Stimulated activated CD8-positive, alpha-beta memory T cell treated with anti-CD3 and anti-CD28 coated beads, Interleukin-4, amount 100 ng/mL, for 48 hours (primary cell): ENCODE measurements around the gene GPR176.

ENCODE experiments used
- DNase-seq: peaks from one replicate; pipeline ENCODE4 v3.0.0-alpha.2; 2020

GPR176 gene

DNA sequence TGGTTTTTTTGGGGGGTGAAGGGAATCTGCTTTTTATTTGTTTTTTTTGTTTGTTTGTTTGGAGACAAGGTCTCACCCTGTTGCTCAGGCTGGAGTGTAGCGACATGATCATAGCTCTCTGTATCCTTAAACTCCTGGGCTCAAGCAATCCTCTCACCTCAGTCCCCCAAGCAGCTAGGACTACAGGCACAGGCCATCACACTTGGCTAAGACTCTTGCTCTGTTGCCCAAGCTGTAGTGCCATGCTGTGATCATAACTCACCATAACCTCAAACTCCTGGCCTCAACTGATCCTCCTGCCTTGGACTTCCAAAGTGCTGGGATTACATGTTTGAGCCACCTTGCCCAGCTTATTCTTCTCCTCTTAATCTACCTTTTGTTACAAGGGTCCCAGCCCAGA, 31.8 kb downstream of the GPR176 start:
- DNase-seq = no peak

DNA sequence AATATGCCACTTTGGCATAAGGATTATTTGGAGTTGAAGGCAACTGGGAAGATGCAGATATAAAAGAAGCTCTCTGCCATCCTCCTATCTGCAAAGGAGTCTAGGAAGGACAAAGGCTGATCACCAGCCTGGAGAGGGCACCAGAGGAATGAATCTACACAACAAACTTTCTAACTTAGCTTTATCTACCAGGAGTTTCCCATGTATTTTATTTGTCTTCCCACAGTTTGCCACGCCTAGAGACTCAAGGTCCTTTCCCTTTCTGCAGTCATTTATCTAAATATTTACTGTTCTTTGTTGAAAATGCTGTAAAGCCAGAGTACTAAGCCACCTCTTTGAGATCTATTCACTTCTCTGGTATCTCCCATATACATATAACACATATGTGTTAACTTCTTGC, 32.2 kb downstream of the GPR176 start:
- DNase-seq = no peak

DNA sequence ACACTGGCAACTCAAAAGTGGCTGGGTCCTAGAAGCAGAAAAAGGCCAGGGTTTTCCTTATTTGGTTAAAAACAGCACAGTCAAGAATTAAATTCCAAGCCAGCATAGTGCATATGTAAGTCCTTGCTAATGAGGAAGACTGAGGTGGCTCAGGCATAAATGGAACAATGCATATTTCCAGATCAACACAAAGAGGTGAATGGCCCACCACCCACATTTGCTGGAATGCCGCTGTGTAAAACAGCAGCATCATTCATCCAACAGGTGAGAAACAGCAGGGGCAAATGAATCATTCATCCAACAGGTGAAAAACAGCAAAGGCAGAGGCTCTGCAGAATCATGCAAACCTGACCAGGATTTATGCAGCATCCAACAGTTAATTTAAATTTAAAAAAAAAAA, 32.9 kb downstream of the GPR176 start:
- DNase-seq = no peak

DNA sequence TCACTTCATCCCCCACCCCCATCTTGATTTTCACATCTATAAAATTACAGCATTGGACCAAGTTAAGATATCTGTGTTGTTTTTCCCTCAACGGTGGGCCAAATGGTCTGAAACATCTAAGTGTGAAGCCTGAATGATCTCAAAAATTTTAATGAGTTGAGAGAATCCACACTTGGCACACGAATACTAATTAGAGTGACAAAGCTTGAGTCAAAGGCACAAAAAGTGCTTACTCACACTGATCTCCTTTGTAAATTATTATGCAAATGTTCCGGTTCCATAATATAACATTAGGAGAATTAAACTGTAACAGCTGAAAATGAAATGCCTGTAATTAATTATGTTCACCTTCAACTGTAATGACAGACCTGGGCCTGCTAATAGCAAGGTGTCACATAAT, 33.6 kb downstream of the GPR176 start:
- no peak for DNase-seq

DNA sequence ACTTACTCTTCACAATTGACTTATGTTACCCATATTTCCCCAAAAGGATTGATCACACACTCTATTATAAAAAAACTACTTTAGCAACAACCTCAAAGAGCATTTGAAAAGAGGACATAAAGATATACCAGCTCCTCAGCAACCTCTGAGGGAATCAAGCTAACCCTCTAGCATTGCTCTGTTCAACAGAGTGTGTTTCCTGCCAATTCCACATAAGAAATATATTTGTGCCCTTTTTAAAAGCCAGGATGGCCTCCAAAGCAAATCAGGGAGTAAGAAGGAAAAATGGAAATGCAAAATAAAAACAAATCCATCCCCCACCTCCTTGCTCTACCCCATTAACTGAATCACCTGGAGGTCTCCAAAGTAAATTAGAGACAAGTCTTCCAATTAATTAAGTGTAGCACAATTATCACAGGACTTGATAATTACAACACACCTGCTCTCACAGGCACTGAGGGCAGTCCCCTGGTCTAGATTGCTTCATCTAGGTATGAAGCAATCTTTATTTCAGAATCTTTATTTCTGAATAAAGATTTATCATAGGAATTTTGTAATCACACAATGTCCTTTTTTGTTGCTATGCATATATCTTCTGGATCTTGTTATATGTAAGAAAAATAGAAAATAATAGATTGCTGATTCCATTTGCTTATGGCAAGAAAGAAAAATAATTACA, 34.8 kb downstream of the GPR176 start:
- no peak for DNase-seq

DNA sequence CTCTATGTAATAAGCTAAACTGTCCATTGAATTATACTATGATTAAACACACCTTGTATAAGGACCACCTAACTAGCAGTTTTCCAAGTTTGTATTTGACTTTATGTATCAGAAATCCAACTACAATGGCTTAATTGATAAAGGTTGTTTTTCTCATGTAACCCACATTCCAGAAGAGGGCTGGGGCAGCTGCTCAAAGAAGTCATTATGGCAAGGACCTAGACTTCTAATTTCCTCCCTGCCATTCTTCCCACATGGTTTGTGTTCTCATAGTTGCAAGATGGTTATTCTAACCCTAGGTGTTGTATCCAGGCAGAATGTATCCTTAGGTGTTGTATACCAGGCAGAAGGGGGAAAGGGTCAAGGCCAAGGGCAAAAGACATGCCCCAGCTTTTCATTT, 35.7 kb downstream of the GPR176 start:
- no peak for DNase-seq

DNA sequence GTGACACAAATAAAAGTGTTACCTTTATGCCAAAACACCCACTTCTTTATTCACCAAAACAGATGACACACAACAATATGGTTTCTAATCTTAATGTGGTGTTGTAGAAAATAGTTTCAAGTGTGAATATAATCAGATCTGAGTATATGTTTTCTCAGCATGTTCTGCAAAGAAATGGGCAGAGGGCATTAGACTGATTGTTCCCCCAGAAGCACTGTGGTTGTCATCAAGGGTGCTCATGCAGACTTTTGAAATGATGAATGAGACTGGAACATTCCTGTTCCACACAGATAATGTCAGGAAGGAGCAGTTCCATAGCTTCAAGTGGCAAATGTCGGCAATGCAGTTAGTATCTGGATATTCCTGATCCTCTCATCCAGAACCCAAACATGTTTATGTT, 37.5 kb downstream of the GPR176 start:
- DNase-seq = no peak

DNA sequence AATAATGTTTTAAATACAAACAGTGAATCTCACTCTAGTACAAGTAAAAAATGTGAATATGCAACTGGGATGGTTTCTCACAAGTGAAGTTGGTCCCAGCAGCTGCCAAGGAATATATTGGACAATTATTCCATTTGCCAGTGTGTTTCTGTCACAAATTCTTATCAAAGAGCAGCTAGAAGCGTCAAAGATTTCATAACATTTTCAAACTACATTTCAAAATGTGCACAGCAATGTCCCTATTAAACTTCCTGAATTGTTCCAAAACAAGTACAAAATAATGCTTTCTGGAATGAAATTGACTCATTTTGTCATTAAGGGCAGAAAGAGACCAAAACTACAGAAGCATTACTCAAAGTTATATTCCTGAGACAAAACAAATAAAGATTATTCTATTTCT, 38.3 kb downstream of the GPR176 start:
- no peak for DNase-seq

DNA sequence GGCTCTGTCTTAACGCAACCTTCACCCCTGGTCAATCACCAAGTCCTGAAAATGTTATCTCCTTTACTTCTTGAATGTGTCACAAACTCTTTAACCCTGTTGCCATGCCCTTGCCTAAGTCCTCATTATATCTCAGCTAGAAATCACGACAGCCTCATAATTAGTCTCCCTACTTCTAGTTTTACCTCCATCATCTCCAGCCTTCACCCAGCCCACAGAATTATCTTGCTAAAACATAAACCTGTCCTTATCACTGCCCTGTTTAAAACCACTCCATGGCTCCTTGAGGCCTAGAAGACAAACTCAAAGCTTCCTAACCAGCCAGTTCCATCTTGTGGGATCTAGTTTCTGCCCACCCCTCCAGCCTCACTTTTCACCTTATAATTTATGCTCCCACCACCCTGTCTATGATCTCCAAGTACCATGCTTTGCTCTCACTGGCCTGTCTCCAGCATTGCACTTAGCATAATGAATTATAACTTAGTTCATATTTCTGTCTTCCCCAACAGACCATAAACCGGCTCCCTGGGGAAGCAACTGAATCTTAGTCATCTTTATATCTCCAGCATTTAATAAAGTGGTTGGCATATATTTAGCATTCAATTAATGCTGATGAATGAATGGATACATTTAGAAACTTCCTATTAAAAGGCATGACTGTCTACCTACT, 39.2 kb downstream of the GPR176 start:
- DNase-seq = no peak

DNA sequence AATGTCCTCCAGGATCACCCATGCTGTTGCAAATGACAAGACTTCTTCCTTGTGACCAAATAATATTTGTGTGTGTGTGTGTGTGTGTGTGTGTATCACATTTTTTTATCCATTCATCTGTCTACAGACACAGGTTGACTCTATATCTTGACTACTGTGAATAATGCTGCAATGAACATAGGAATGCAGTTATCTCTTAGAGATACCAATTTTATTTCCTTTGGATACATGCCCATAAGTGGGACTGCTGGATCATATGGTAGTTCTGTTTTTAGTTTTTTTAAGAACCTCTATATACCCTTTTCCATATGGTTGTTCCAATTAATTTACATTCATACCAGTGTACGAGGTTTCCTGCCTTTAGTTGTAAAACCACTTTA, 41.7 kb downstream of the GPR176 start:
- DNase-seq = no peak

DNA sequence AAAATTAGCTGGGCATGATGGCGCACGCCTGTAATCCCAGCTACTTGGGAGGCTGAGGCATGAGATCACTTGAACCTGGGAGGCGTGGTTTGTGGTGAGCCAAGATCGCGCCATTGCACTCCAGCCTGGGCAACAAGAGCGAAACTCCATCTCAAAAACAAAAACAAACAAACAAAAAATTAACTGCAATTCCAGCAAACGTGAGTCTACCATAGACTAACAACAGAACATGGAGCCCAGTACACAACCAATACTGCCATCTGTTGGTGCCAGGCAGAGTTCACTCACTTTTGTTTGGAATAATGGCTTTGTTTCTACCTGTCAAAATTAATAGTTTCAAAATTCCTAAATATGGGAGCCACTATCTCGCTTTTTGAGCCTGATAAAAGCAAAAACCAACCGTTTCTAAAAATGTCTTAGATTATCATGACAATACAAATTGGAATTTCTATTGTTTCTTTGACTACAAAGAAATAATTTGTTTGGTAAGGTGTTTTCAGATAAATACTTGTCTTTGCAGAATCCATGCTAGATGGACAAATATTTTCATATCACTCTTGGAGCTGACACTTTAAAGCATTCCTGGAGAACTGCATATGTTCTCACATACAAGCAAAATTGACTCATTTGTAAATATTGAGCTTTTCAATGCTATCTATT, 45.0 kb downstream of the GPR176 start:
- DNase-seq = no peak

DNA sequence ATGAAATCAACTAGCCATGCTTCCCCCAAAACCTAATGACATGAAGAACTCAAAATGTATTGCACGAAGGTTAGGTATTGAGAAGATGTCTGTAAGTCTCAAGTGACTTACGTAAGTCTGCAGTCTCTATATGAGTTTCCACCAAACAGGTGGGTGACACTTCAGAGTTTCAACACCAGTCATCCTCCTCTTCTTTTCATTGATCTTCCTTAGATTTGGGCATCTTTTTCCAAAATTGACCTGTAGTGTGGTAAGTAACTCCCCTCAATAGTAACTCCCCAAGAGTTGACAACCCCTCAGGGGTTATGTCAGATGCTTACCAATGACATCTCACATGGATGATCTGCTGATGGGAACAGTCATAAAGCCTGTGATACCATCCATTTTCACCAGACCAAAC, 46.1 kb downstream of the GPR176 start:
- DNase-seq = no peak

DNA sequence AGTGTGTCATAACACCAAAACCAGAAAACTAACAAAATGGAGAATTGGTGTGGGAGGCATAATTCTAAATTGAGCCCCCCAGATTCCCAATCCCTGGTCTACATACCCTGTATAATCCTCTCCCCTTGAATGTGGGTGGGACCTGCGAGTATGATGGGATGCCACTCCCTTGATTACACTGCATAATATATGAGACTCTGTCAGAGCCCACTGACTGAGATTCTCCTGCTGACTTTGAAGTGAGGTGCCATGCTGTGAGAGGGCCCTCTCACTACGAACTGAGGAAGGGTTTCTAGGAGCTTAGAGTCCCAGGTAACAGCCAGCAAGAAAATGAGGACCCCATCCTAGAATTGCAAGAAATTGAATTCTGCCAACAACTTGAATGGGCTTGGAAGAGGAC, 49.5 kb downstream of the GPR176 start:
- DNase-seq = no peak

DNA sequence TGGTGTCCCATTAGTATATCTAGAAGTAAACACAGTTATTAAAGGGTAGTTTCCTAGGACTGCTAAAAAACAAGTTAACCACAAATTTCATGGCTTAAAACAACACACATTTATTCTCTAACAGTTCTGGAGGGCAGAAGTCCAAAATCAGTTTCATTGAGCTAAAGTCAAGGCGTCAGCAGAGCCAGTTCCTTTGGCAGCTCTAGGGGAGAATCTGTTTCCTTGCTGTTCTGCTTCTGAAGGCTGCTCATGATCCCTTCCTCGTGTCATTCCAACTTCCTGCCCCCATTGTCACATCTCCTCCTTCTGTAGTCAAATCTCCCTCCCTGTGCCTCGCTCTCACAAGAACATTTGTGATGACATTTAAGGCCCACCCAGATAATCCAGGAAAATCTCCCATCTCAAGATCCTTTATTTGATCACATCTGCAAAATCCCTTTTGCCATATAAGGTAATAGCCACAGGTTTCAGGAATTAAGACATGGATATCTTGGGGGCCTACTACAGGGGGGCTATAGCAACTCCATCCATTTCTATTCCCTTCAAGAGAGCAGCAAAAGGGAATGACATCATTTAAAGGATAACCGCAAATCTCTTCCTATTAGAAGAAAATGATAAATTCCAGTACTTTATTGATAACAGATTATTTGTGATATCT, 50.1 kb downstream of the GPR176 start:
- no peak for DNase-seq

DNA sequence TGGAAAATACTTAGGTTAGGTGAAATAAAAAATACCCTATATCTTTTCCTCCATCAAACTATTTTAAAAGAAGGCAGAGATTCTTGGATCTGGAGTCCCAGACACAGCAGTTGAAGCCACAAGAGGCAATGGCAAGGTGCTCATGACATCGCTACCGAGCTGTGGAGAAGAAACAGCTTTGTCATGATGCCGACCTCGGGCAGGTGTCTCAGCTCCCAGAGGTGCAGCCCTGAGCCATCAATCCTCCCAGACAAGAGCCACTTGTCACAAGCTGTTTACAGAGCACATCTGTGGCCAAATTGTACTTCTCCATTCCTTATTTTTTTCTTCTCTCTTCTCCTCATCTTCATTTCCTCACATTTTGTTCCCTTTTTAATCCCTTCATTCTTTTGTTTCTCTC, 50.8 kb downstream of the GPR176 start:
- DNase-seq = no peak

DNA sequence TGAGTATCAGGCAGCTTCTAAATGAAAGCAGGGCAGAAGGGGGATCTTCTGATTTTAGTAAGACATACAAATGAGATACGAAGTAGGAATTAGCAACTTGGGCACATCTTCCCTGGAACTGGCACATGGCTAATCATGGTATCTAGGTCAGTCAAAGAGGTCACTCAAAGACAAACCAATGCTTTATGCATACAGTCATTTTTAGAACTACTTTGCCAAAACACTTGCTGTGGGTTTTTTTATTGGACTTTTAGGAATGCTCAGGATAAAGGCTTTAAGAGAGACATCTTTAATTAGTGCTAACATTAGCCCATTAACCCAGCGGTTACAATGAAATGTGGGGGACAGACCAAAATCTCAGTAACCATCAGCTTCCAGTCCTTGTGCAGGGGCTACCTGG, 51.7 kb downstream of the GPR176 start:
- DNase-seq = no peak

DNA sequence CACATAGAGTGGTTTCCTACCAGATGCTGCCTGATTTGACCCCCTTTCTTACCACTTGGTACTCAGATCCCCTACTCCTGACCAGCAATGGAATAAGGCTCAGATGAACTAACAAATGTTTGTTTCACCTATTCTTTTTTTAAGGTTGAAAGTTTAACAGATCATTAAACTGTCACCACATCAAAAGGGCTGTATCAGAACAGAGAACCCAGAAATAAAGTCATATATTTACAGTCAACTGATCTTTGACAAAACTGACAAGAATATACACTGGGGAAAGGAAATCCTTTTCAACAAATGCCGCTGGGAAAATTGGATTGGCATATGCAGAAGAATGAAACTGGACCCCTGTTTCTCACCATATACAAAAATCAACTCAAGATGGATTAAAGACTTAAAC, 56.0 kb downstream of the GPR176 start:
- no peak for DNase-seq

DNA sequence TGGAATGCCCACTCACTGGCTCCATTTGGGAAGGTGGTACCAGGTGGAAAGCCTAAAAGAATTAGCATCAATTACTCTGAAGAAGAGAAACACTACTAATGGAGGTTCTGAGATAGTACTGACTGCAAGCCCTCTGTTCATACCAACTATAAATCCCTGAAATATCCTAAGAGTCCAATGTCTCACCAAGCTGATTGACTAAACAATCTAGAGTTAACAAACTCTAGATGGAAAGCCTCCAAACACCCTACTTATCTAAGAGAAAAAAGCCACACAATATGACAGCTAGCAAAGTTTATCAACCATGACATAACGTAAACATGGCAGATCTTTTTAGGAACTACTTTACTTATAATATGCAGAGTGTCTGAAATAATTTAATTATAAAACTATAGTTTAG, 59.2 kb downstream of the GPR176 start:
- DNase-seq = no peak

DNA sequence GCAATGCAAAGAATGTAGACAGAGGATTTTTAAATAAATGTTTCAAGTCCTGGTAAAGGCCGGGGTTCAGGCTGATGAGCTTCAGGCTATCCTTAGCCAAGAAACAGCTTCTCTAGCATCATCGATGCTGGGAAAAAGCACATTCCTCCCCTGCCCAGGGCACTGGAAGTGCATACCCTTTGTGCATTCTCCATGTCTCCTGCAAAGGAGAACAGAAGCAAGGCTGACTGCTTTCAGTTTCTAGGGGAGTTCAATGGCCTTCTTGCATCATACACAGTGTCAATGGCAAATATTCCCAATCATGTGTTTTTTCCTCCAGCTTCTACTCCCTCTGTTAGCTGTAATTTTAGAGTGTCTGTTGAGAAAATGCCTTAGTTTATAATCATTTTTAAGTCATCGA, 59.9 kb downstream of the GPR176 start:
- DNase-seq = no peak

DNA sequence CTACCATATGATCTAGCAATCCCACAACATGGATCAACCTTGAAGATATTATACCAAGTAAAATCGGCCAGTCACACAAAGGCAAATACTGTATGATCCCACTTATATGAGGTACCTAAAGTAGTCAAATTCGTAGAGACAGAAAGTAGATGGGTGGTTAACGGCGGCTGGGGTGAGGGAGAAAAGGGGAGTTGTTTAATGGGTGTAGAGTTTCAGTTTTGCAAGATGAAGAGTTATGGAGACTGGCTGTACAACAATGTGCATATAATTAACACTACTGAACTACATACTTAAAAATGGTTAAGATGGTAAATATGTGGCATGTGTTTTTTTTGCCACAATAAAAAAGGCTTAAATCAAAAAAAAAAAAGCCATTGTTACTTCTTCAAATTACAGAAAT, 60.4 kb downstream of the GPR176 start:
- no peak for DNase-seq

DNA sequence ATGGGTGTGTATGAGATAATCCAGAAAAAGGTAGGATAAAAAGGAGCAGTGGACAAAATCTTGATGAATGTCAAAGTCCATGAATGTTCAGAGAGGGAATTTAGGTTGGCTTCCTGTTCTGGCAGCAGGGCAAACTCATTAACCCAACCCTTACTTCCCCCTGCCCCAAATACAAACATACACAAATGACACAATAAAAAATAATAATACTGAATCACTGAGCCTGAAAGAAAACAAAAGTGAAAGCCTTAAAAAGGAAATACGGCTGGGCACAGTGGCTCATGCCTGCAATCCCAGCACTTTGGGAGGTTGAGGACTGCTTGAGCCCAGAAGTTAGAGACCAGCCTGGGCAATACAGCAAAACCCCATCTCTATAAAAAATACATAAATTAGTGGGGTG, 62.9 kb downstream of the GPR176 start:
- no peak for DNase-seq

DNA sequence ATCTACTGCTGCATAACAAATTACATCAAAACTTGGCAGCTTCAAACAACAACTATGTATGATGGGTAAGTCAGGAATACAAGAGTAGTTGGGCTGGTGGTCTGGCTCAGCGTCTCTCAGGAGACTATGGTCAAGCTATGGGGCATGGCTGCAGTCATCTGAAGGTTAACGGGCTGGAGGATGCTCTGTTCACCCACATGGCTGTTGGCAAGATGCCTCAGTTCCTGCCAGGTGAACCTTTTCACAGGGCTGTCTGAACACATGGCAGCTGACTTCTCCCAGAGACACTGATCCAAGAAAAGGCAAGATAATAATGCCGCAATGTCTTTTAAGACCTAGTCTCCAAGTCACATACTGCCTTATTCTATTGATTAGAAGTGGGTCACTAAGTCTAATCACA, 63.7 kb downstream of the GPR176 start:
- DNase-seq = no peak

DNA sequence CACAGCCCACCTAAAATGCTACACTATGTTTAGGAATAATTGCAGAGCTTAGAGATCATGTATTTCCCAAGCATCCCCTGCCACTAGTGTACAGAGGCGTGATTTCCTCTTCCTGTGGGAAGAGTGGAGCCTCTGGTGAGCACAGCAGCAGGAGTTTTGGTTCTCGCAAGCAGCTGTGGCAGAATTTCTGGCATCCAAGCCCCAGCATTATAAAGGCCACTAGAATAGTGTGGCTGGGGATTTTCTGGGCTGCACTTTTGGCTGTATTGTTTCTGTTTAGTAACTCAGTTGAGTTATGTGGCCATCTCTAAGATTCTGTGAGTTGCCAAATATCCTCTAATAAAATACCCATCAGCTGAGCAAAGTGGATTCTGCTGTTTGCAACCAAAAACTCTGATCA, 64.7 kb downstream of the GPR176 start:
- DNase-seq = no peak

DNA sequence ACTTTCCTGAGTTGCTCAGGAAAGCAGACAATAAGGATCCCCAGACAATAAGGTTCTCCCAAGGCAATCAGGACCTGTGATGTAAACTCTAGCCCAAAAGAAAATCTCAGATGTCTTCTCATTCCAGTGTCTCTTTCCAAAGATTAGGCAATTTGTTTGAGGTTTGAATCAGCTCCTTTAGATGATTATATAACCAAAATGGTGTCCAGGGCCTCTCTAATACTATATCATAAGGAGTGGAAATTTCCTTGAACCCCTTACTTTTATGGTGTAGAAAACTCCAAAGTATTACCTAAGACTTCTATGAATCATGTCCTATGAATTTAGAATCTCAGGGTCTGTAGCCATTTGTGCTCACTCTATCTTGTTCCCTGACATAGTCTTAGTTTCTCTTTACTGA, 65.9 kb downstream of the GPR176 start:
- DNase-seq = no peak
